ENCODE results near the gene UBE2QL1.

UBE2QL1 gene, protein sequence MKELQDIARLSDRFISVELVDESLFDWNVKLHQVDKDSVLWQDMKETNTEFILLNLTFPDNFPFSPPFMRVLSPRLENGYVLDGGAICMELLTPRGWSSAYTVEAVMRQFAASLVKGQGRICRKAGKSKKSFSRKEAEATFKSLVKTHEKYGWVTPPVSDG

GRCh38 chr5:6448622-6449464 lies at the start of gene UBE2QL1:
UBE2QL1 (plus strand) TSS chr5:6448859; CDS start chr5:6448894, 35 bp downstream.
- Histone ChIP-seq H3K9ac (ENCODE audit: low read depth, low read length) (peak within 1 kb of the TSS; percentile 59), H3K4me1 (ENCODE audit: insufficient read depth, low read length) (no peaks in the 10 kb centered on the region), H3K36me3 (ENCODE audit: insufficient read depth, low read length) (no peaks in the 10 kb centered on the region), H3K9me3 (ENCODE audit: control insufficient read depth, insufficient read depth, low read length) (no peaks in the 10 kb centered on the region)

- H3K9ac ChIP-seq (ENCODE audit: low read depth, low read length) = no peak overlapping the region
- no peaks in the 10 kb centered on the region for H3K36me3 ChIP-seq (ENCODE audit: insufficient read depth, low read length)
- no peaks in the 10 kb centered on the region for H3K4me1 ChIP-seq (ENCODE audit: insufficient read depth, low read length)
- peaks cover 3% of the 10 kb centered on the region; the same call in 1 of the 2 replicates for H3K9me3 ChIP-seq (ENCODE audit: control insufficient read depth, insufficient read depth, low read length)
Observed at GRCh38 chr5:6399980-6400910, 48.4 kb upstream of the UBE2QL1 start.

- Histone ChIP-seq H3K36me3 (ENCODE audit: insufficient read depth, low read length) (no peaks in the 10 kb centered on the region), H3K4me1 (ENCODE audit: insufficient read depth, low read length) (no peaks in the 10 kb centered on the region), H3K9ac (ENCODE audit: low read depth, low read length) (no peak overlapping the region), H3K9me3 (ENCODE audit: control insufficient read depth, insufficient read depth, low read length) (peaks cover 3% of the 10 kb centered on the region; the same call in 1 of the 2 replicates)
Observed at GRCh38 chr5:6401410-6401809, 47.2 kb upstream of the UBE2QL1 start.

GRCh38 chr5:6402939-6403338 lies 45.7 kb upstream of the UBE2QL1 start:
- Histone ChIP-seq H3K9ac (ENCODE audit: low read depth, low read length) (no peak overlapping the region), H3K4me1 (ENCODE audit: insufficient read depth, low read length) (no peaks in the 10 kb centered on the region), H3K9me3 (ENCODE audit: control insufficient read depth, insufficient read depth, low read length) (peaks cover under 1% of the 10 kb centered on the region; the same call in 1 of the 2 replicates), H3K36me3 (ENCODE audit: insufficient read depth, low read length) (no peaks in the 10 kb centered on the region)

DNA sequence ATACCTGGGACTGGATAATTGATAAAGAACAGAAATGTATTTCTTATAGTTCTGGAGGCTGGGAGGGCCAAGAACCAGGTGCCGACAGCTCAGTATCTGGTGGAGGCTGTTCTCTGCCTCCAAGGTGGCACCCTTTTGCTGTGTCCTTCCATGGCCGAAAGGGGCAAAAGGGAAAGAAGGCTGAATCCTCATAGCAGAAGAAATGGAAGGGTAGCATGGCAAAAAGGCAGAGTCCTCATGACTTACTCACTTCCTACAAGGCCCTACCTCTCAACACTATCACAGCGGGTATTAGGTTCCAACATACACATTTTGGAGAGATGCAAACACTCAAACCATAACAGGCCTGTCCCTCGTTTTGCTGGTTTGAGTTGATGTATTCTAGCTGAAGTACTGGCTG lies 45.2 kb upstream of the UBE2QL1 start:
- Histone ChIP-seq H3K9me3 (ENCODE audit: control insufficient read depth, insufficient read depth, low read length) (no peaks in the 10 kb centered on the region), H3K9ac (ENCODE audit: low read depth, low read length) (no peak overlapping the region), H3K36me3 (ENCODE audit: insufficient read depth, low read length) (no peaks in the 10 kb centered on the region), H3K4me1 (ENCODE audit: insufficient read depth, low read length) (no peaks in the 10 kb centered on the region)

- H3K4me1 ChIP-seq (ENCODE audit: insufficient read depth, low read length) = no peaks in the 10 kb centered on the region
- no peaks in the 10 kb centered on the region for H3K9me3 ChIP-seq (ENCODE audit: control insufficient read depth, insufficient read depth, low read length)
- H3K9ac ChIP-seq (ENCODE audit: low read depth, low read length) = no peak overlapping the region
- H3K36me3 ChIP-seq (ENCODE audit: insufficient read depth, low read length) = no peaks in the 10 kb centered on the region
Observed at GRCh38 chr5:6404129-6404528, 44.5 kb upstream of the UBE2QL1 start.

GRCh38 chr5:6405591-6405990 lies 43.1 kb upstream of the UBE2QL1 start:
- Histone ChIP-seq H3K4me1 (ENCODE audit: insufficient read depth, low read length) (no peaks in the 10 kb centered on the region), H3K36me3 (ENCODE audit: insufficient read depth, low read length) (no peaks in the 10 kb centered on the region), H3K9ac (ENCODE audit: low read depth, low read length) (no peak overlapping the region), H3K9me3 (ENCODE audit: control insufficient read depth, insufficient read depth, low read length) (no peaks in the 10 kb centered on the region)

- no peak overlapping the region for H3K9ac ChIP-seq (ENCODE audit: low read depth, low read length)
Observed at GRCh38 chr5:6407558-6408259, 41.0 kb upstream of the UBE2QL1 start.

DNA sequence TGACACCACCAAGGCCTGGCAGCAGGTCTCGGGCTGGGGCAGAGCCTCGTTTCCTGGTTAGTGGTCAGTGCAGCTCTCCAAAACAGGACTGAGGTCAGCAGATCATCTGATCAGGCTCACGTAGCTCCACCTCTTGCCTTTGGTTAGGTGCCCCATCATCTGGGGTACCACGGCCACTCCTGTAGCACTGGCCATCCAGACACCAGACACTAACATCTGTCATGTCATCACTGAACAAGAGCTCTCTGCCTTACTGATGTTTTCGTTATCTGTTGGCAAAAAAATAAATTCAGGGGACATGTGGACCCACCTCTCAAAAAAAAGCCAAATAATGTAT lies 40.4 kb upstream of the UBE2QL1 start:
- no peaks in the 10 kb centered on the region for H3K4me1 ChIP-seq (ENCODE audit: insufficient read depth, low read length)
- no peaks in the 10 kb centered on the region for H3K9me3 ChIP-seq (ENCODE audit: control insufficient read depth, insufficient read depth, low read length)
- H3K36me3 ChIP-seq (ENCODE audit: insufficient read depth, low read length) = no peaks in the 10 kb centered on the region
- H3K9ac ChIP-seq (ENCODE audit: low read depth, low read length) = no peak overlapping the region

More at GRCh38 chr5:6407558-6408259, 41.0 kb upstream of the UBE2QL1 start:
- no peaks in the 10 kb centered on the region for H3K4me1 ChIP-seq (ENCODE audit: insufficient read depth, low read length)
- no peaks in the 10 kb centered on the region for H3K9me3 ChIP-seq (ENCODE audit: control insufficient read depth, insufficient read depth, low read length)
- H3K36me3 ChIP-seq (ENCODE audit: insufficient read depth, low read length) = no peaks in the 10 kb centered on the region

- Histone ChIP-seq H3K36me3 (ENCODE audit: insufficient read depth, low read length) (no peaks in the 10 kb centered on the region), H3K9ac (ENCODE audit: low read depth, low read length) (no peak overlapping the region), H3K4me1 (ENCODE audit: insufficient read depth, low read length) (no peaks in the 10 kb centered on the region), H3K9me3 (ENCODE audit: control insufficient read depth, insufficient read depth, low read length) (no peaks in the 10 kb centered on the region)
Observed at GRCh38 chr5:6408627-6409446, 39.8 kb upstream of the UBE2QL1 start.

DNA sequence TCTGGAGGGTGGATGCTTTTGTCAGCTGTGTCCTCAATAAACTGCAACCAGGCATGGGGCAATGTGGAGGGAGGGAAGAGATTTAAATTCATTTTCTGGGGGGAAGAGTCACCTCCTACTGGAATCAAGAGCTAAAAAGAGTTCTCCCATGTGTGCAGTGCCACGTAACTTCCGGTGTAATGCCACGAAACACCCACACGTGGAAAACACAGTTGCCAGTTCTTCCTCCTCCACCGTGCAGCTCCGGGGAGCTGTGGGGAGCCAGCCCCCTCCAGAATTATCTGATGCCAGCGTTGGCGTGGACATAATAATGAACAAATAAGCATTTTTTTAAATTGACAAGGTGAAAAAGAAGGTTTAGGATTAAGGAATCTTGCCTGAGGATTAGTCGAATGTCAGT lies 38.2 kb upstream of the UBE2QL1 start:
- Histone ChIP-seq H3K36me3 (ENCODE audit: insufficient read depth, low read length) (no peaks in the 10 kb centered on the region), H3K4me1 (ENCODE audit: insufficient read depth, low read length) (no peaks in the 10 kb centered on the region), H3K9ac (ENCODE audit: low read depth, low read length) (no peak overlapping the region), H3K9me3 (ENCODE audit: control insufficient read depth, insufficient read depth, low read length) (no peaks in the 10 kb centered on the region)

- Histone ChIP-seq H3K4me1 (ENCODE audit: insufficient read depth, low read length) (no peaks in the 10 kb centered on the region), H3K36me3 (ENCODE audit: insufficient read depth, low read length) (no peaks in the 10 kb centered on the region), H3K9me3 (ENCODE audit: control insufficient read depth, insufficient read depth, low read length) (no peaks in the 10 kb centered on the region), H3K9ac (ENCODE audit: low read depth, low read length) (no peak overlapping the region; the same call in 1 of the 2 replicates)
Observed at GRCh38 chr5:6411141-6411540, 37.5 kb upstream of the UBE2QL1 start.

- Histone ChIP-seq H3K4me1 (ENCODE audit: insufficient read depth, low read length) (no peaks in the 10 kb centered on the region), H3K9ac (ENCODE audit: low read depth, low read length) (no peak overlapping the region), H3K9me3 (ENCODE audit: control insufficient read depth, insufficient read depth, low read length) (no peaks in the 10 kb centered on the region), H3K36me3 (ENCODE audit: insufficient read depth, low read length) (no peaks in the 10 kb centered on the region)
Observed at GRCh38 chr5:6412811-6413210, 35.8 kb upstream of the UBE2QL1 start.
